Stromal cell of bone marrow (primary cell): Measurements from ENCODE around the gene CBX5.
"Not testable (repeated sequence)": the region's sequence is repeated elsewhere in the genome, so short reads cannot be mapped to it uniquely, and the experiment has no call there.

ENCODE experiments used
- DNase-seq: peaks from one replicate; pipeline ENCODE4 v3.0.0-alpha.2; 2012; ENCODE audit warnings: low read depth

CBX5 gene

DNA sequence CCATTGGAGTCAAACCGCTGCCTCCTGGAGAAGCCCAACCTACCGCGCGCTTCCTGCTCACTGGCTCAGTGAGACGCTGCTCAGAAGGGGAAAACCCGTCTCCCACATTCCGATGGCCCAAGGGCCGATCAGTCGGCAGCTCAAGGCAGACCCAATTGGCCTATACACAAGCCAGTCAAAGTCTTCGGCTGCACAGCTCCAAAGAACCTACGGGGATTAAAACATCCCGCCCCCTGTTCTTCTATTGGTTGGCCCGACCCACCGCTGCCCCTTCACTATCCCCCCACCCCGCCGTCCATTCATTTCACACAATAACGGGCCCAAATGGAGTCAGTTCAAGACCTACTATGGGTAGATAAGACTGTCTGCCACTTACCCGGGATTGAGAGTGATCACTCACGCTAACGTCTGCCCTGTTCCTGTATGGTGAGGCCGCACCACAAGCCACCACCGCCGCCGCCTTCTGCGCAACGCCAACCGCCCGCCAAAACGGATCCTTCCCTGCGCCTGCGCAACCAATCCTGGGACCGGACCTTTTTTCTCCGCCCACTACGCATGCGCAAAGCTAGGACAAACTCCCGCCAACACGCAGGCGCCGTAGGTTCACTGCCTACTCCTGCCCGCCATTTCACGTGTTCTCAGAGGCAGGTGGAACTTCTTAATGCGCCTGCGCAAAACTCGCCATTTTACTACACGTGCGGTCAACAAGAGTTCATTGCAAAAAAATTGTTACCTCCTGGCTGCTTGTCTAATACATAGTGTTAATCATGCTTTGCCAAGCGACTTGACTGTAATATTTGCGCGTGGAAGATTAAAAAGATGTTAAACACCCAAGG lies at the start of gene CBX5:
Gene CBX5, minus strand, starts transcription at position 491 of the 836 bp plus-strand sequence. CDS start 22,472 bp downstream, outside the sequence.
- DNase-seq: peak; percentile 100

DNA sequence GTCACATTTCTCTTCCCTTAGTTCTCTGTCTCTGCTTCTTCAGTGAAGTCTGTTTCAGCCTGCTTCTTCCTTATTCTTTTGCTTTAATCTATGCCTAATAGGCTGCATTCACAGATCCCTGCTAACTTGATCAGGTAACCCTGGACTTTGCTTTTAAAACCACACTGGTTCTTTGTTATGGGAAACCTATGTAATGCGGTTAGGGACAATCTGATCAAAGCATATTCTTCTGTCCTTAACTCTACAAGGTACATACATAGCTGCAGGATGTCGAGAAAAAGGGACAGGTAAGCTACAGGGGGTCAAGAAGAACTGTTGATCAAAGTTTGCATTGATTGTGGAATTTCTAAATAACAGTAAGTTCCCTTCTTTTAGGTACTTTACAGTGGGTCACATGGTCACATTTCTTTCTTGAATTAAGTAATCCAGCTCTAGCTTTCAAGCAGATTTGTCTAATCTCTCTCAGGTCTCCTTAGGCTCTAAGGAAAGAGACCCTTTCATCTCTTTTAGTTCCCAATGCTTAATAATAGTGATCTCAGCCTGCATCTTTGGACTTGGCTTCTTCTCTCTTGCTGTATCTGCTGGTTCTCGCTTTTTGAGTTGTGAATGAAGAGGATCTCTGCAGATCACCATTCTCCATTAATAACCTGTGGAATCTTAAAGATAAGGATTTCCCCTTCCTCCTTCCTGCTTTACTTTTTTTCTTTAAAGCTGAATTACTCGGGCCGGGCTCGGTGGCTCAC lies 48.8 kb upstream of the CBX5 start:
- no peak for DNase-seq

DNA sequence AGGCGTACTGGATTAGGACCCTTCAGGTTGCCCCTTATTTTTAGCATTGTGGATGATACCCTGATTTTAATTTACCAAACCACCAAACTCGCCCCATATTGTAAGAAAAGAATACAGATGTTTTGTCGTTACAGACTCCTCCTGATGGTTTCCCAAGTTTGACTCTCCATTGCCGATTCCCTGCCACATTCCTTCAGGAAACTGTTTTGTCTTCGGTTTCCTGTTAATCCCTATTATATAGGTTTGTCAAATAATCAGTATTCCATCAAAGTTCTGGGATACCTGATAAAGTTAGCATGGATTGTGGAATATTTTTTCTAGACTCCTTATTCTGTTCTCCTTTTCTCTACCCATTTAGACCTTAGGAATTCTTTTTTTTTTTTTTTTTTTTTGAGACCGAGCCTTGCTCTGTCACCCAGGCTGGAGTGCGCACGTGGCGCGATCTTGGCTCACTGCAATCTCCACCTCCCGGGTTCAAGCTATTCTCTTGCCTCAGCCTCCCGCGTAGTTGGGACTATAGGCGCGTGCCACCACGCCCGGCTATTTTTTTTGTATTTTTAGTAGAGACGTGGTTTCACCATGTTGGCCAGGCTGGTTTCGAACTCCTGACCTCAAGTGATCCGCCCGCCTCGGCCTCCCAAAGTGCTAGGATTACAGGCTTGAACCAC lies 45.7 kb upstream of the CBX5 start:
- DNase-seq: not testable (repeated sequence)

DNA sequence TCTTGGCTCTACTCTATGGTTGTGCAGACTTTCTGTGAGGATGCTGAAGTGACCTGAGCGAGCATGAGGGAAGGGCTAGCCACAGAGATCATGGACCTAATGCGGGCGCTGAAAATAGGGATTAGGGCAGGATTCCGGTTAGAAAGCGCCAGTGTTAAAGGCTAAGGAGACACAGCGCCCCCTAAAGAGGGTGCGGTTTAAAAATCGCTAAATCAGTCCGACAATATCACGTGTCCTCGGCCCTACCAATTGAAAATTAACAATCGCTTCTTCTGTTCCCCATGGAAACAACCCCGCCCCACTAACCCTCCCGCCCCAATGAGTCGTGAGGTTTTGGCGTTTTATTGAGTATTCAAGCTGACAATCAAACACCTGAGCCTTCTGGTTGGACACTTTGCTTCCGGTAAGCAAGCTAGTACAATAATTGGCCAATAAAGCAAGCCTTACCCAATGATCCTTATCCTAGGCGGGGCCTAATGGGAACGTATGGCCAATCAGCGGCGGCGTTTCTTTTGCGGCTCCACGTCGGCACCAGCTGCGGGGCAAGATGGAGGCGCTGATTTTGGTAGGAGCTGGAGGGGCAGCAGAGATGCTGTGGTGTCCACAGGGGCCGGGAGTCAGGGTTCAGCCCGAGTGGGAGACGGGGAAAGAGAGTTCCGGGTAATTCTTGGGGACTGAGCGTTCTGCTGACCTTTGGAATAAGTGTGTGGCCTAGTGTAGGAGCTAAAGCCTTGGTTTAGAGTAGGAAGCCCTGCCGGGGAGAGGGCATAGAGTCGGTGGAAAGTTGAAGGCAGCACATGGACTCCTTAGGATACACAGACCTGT lies 44.9 kb upstream of the CBX5 start, which contains the start of gene COPZ1:
Gene COPZ1, plus strand, starts transcription at position 515 of the 825 bp plus-strand sequence. Its CDS starts 33 bp downstream, at position 548.
- peak; percentile 100 for DNase-seq

DNA sequence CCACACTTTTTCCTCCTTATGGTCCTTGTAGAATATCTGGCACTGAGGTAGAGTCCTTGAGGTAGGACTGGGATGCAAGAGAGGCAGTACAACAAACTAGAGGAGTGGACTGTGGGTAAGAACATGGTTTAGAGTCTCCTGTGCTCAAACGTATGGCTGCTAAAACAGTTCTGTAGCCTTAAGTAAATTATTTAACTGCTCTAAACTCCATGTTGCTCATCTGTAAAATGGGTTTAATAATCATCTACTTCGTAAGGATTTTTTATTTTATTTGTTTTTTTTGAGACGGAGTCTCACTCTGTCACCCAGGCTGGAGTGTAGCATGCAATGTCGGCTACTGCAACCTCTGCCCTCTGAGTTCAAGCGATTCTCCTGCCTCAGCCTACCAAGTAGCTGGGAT lies 41.4 kb upstream of the CBX5 start:
- no peak for DNase-seq

DNA sequence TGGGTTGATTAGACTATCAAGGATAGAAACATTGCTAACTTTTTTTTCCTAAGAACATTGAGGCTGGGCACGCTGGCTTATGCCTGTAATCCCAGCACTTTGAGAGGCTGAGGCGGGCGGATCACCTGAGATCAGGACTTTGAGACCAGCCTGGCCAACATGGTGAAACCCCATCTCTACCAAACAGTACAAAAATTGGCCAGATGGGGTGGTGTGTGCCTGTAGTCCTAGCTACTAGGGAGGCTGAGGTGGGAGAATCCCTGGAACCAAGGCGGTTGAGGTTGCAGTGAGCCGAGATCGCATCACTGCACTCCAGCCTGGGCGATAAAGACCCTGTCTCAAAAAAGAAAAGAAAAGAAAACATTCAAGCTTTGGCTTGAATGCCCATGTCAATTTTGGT lies 32.4 kb upstream of the CBX5 start:
- not testable (repeated sequence) for DNase-seq

DNA sequence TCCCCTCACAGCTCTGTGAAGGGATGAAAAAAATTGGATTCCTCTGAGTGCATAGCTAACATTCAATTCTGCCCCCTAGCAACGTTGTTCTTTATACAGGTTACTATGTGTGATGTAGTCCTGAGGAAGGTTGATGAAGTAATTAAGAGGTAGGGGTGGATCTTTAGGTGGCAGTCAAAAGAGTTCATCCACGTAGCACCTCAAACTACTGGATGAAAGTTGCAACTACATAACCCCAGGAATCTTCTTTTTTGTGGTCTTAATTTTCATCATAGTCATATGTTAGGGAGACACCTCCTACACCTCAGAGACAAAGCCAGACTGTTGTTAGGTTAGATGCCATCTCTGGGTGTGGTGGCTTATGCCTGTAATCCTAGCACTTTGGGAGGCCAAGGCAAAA lies 31.1 kb upstream of the CBX5 start:
- DNase-seq: no peak

DNA sequence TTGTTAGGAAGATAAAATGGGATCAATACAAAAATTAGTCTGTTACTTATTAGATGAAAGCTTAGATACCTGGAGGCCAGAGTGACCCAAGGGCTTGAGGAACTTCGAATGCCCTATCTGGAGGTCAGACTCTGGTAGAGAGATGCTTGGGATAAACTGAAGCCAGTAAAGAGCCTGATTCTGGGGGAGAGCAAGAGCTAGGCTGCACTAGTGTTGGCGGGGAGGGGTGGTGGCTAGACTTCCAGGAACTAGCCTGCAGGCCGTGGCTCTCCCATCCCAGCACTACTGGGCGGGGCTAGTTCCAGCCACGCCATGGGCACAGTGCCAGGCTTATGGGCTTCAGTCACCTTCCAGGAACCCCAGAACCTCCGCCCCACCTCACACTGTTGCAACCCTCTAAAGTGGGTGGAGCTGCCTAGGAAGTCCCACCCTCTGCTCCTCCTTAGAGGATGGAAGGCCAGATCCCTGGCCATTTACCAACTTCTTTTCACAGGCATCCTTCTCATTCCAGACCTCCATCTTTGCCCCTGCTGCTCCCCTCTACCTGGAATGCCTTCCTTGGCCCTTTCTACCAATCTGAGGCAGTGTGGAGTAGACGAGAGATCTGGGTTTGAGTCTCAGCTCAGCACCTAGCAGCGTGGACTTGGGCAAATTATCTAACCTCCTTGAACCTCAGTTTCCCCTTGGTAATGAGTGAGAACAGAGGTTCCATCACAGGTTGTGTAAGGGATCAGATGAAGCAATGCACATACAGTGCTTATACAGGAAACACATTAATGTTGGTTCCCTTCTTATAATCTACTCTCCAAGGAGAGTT lies 27.2 kb upstream of the CBX5 start:
- DNase-seq: no peak

DNA sequence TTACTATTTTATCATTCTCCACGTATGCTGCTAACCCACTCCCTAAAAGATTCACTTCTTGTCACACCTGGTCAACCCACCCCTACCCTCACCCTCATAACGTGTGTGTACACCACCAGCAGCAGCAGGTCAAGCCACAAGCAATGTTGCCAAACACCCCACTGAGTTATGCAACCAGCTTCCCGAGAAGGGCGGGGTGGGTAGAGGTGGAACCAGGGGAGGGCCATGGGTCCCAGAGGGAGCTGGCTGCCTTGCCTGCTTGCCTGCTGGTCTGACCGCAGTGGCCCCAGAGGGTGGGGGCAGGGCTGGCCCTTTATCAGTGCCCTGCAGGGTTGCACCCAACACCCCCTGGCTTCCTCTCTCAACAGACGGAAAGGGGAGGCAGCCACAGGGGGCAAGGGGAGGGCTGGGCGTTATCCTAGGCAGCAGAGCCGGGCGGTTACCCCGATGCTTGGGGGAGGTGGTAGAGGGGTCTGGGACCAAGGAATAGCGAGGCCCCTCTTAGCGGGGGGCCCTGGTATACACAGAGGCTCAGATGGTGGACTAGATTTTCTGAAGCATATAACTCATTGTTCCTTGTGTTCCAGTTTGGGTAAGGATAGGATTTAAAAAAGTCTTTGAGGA lies 24.4 kb upstream of the CBX5 start:
- DNase-seq: no peak

DNA sequence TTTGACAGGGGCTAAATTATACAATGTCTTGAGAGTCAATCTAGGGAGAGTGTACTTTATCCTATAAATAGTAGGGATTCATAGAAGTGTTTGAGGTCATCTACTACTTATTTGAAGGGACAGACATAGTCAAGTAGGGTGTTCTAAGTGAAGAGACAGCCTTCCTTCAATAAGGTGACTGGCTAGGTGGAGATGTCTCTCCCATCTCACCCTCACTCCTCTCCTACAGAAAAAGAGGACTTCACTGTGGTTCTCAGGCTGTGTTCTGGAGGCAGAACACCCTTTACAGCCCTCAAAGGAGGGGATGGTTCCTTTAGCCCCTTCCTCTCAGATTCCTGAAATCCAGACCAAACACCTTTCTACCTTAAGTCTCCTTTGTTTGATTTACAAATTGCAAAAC lies 23.7 kb upstream of the CBX5 start:
- no peak for DNase-seq

DNA sequence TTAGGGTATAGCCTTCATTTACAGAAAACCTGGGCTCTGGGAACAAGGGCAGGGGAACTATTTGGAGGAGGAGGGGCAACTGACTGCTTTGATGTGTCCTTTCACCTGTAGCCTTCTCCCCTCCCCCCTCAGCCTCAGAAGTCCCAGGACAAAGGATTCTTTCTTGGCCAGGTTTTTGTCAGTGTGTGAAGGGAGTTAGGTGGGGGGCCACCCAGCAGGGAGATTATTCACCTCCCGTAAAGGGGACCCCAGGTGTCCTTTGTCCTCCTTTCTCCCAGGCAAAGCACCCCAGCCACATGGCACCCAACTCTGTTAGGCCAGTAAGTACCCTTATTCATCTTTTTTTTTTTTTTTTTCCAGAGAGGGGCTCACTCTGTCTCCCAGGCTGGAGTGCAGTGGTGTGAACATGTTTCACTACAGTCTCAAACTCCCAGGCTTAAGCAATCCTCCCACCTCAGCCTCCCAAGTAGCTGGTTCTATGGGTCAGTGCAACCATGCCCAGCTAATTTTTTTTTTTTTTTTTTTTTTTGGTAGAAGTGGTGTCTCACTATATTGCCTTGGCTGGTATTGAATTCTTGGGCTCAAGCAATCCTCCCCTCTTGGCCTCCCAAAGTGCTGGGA lies 21.6 kb upstream of the CBX5 start:
- DNase-seq: no peak

DNA sequence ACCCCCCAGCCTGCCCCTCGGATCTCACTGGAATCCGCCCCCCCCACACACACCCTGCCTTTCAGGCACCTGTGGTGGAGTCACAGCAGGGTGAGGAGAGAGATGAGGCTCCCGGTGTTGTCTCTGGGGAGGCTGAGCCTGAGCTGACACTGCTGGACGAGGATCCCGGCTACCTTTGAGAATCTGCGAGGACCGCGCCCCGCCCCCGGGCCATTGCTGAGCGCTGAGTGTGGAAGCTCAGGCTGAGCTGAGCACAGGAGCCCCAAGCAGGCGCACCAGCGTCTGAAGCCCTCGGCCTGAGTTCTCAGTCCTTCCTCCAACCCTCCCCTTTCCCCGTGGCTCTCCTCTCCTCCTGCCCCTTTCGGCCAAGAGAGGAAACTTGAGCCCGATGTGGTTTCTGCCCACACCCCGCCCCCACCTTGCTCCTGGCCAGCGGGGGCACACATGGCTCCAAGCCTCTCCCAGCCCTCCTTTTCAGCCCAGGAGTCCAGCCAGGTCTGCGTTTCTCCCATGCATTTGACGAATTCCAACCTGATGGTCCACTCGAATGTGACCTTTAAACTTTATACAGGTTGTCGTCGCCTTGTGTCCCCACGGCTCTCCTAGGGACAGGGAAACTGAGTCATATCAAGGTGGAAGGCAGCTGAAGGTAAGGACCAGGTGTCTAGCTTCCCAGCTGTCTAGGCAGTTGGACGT lies 21.0 kb upstream of the CBX5 start, which contains the start of gene NFE2:
Gene NFE2, minus strand, starts transcription at position 284 of the 696 bp plus-strand sequence. CDS start 5,767 bp downstream, outside the sequence.
- DNase-seq: peak; percentile 56

DNA sequence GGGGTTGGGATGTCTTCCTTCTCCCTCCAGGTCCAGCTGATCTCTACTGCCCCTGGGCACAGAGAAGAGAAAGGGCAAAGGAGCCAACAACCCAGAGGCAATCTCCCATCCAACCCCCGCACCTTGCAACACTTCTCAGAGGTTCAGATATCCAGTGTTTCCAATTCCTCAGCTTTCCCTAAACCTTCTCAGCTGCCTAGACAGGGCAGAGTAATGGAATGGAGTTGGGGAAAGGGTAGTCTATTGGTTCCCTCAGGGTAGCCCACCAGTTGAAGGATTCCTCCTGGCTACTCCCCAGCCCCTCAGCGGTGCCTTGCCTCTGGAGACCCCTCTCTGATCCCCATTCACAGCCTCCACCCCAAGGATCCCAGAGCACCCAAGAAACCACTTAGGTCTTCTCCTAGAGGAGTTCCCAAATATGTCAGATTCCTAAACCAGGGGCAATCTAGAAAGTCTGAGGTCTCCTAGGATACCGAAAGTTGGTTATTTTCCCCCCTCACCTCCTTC lies 20.4 kb upstream of the CBX5 start:
- DNase-seq: no peak

DNA sequence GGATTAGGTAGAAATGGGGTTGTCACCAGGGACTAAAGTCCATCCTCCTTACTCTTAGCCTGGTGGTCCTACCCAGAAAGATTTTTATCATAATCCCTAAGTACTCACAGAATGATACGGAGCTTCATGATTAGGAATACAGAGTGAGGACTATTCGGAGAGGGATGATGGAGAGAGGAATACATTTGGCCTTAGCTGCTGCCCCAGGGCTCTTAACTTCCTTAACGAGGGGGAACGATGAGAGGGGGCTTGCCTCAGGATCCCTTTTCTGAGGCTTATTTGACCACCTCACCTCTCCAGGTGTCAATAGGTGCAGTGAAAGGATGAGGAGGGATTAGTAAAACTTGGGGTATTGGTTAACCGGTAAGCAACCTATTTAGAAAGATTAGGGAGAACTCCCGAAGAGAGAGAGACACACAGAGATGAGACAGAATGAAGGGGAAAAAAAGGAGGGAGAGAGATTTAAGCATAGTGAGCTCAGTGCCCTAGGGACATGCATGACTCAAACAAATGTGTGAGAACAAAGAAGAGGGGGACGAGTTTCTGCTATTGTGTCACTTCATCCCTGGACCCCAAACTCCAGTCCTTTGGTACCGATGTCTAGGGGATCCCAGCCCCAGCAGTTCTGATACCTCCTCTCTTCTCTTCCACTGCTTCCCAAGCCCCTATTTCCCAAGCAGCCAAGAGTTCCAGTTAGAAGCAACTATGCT lies 19.7 kb upstream of the CBX5 start:
- peak; percentile 52 for DNase-seq

DNA sequence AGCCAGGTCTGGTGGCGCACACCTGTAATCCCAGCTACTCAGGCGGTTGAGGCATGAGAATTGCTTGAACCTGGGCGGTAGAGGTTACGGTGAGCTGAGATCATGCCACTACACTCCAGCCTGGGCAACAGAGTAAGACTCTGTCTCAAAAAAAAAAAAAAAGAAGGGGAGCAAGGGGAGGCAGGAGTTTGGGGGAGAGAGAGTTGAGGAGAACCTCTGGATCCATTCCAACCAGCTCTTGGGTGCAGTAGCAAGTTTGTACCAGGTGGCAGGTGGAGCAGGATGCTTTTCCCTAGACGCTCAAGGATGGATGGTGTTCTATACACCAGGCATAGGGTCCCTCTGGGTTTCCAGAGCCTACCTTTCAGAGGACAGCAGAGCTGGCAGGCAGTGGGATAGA lies 19.0 kb upstream of the CBX5 start:
- DNase-seq: no peak

DNA sequence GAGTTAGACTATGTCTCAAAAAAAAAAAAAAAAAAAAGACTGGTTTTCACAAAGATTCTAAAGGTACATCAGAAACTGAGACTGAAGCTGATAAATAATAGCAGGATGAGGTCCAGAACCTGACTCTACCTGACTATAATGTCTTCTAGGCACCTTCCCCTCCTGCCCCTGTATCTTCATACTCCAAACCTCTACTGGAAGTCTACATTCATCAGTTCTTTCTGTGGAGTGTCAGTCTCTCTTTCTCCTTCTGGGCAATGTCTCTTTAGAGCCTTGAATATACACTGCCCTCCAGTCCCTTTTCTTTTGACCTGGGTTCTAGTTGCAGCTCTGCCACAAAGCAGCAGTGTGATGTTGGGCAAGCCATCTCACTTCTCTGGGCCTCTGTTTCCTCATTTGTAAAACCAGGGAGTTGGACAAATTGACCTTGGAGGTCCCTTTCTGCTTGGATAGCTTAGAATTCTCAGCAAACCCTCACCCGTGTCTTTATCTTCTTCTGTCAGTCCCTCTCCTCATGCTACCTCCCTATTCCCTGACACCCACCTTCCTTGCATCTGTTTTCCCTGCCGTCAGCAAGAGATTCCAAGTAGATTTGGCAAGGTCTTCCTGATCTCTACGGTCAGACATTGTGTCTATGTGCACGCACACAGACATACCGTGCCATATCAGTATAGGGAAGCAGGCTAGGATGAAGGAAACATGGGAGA lies 16.6 kb upstream of the CBX5 start:
- no peak for DNase-seq

DNA sequence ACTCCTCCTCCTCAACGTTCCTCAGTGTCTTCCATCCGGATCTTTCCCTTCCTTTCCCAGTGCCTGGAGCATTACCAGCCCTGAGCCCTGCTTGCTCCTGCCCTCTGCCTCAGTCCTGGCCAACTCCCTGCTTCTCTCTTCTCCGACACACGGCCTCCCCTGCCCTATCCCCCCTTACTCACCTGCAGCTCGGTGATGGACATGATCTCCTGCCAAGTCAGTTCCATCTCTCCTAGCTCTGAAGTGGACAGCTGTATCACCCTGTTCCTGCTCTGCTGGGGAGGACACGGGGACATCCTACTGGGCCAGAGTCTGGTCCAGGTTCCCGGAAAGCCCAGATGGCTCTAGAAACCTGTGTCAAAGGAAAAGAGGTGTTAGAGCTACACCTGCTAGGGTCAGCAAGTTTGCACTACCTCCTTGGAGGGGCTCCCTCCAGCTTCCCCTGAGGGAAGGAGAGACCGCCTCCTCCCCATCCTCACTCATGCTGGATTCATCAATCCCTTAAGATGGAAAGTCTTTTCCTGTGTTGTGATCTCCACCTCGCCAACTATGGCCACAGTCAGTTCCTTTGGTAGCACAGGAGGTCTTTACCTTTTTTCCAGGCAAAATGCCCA lies 15.1 kb upstream of the CBX5 start:
- DNase-seq: no peak
